H1 (cell line): ENCODE data around the gene BHMT. TPM values are rescaled to one million over a fixed set of nuclear protein-coding genes. Genes with fewer than 3 reads are reported as not detected.
A peak's percentile ranks its signal among the peaks of the same experiment; 100 is the strongest.

Experiments
- CTCF ChIA-PET: fragments of 300-600 bp; sonication (Branson Sonifier 250); formaldehyde crosslinking; loops from one replicate; lab custom pipeline; 2021; ENCODE audit not compliant: partially characterized antibody; lab: Charles Lee
- POLR2A ChIA-PET: fragments of 300-600 bp; sonication (Branson Sonifier 250); formaldehyde crosslinking; loops from one replicate; lab custom pipeline; 2021; ENCODE audit warnings: inconsistent platforms; ENCODE audit not compliant: partially characterized antibody; lab: Charles Lee
- DNase-seq, 2 experiments: peaks; one replicate each; pipeline versions ENCODE4 v3.0.0 to v3.0.0-alpha.2; 2010 to 2022; ENCODE audit warnings: low spot score in 2 of 2, low read depth in 1 of 2, mixed read lengths in 1 of 2
- FAIRE-seq: peaks from 2 replicates; lab custom pipeline; 2011; peaks lifted over from hg19 to GRCh38; lab: Jason Lieb, UNC
- H2AFZ ChIP-seq: 2 replicates; pipeline ENCODE4 v1.8.1; 2012; ENCODE audit warnings: low read length, inconsistent platforms
- H2AK5ac ChIP-seq: 2 replicates; pipeline ENCODE4 v1.6.1; 2013; ENCODE audit warnings: low read depth, low read length
- H2BK120ac ChIP-seq: replicated peaks from 2 replicates; pipeline ENCODE3; 2013; ENCODE audit warnings: low read depth, low read length, inconsistent platforms
- H2BK12ac ChIP-seq: 2 replicates; pipeline ENCODE4 v1.6.1; 2013; ENCODE audit warnings: low read depth, low read length
- H2BK15ac ChIP-seq: 2 replicates; pipeline ENCODE4 v1.6.1; 2013; ENCODE audit warnings: low read length
- H2BK20ac ChIP-seq: 2 replicates; pipeline ENCODE4 v1.6.1; 2013; ENCODE audit warnings: low read length
- H2BK5ac ChIP-seq: 2 replicates; pipeline ENCODE4 v1.6.1; 2013; ENCODE audit warnings: low read depth, low read length
- H3K14ac ChIP-seq: 2 replicates; pipeline ENCODE4 v1.6.1; 2013; ENCODE audit warnings: inconsistent platforms; ENCODE audit not compliant: insufficient read length
- H3K18ac ChIP-seq: 2 replicates; pipeline ENCODE4 v1.6.1; 2013; ENCODE audit warnings: low read length; ENCODE audit errors: extremely low read depth
- H3K23ac ChIP-seq: 2 replicates; pipeline ENCODE4 v1.6.1; 2013; ENCODE audit warnings: inconsistent platforms; ENCODE audit not compliant: insufficient read length
- H3K23me2 ChIP-seq: 2 replicates; pipeline ENCODE4 v1.6.1; 2013; ENCODE audit warnings: low read depth, low read length
- H3K27ac ChIP-seq: 2 replicates; pipeline ENCODE4 v1.6.1; 2011; ENCODE audit warnings: low read depth, low read length, inconsistent platforms
- H3K27me3 ChIP-seq, 4 experiments: replicated peaks in 1 of 4; 1 replicate in 1 of 4; 2 replicates in 3 of 4; pipeline versions ENCODE4 v1.6.1 to v1.8.1; 2011 to 2013; ENCODE audit warnings: low read length in 3 of 4, mild to moderate bottlenecking in 3 of 4, inconsistent platforms in 2 of 4, mixed read lengths in 2 of 4, moderate library complexity in 1 of 4; ENCODE audit not compliant: control insufficient read depth in 3 of 4, insufficient read depth in 3 of 4; ENCODE audit errors: extremely low read depth in 1 of 4
- H3K36me3 ChIP-seq, 4 experiments: 2 replicates each; pipeline versions ENCODE4 v1.6.1 to v1.8.1; 2011 to 2013; ENCODE audit warnings: mild to moderate bottlenecking in 4 of 4, low read length in 3 of 4, moderate library complexity in 2 of 4, control low read depth in 1 of 4, inconsistent platforms in 1 of 4; ENCODE audit not compliant: insufficient read depth in 4 of 4, control insufficient read depth in 2 of 4
- H3K4ac ChIP-seq: replicated peaks from 2 replicates; pipeline ENCODE3; 2013; ENCODE audit warnings: low read length, low read depth, mixed read lengths, inconsistent platforms; ENCODE audit not compliant: insufficient read length
- H3K4me1 ChIP-seq, 4 experiments: replicated peaks in 1 of 4; 1 replicate in 1 of 4; 2 replicates in 3 of 4; pipeline versions ENCODE4 v1.6.1 to v1.8.1; 2011 to 2013; ENCODE audit warnings: low read length in 3 of 4, inconsistent platforms in 2 of 4, mixed read lengths in 1 of 4; ENCODE audit not compliant: insufficient read depth in 4 of 4, control insufficient read depth in 3 of 4
- H3K4me2 ChIP-seq, 2 experiments: 2 replicates each; pipeline versions ENCODE4 v1.6.1 to v1.8.1; 2011 to 2013; ENCODE audit warnings: low read depth in 2 of 2, low read length in 2 of 2, control low read depth in 1 of 2, inconsistent platforms in 1 of 2, mild to moderate bottlenecking in 1 of 2; ENCODE audit not compliant: insufficient read depth in 1 of 2
- H3K4me3 ChIP-seq, 4 experiments: fragments of 200-600, 300-600 bp in 1 of 4; sonication (generic), shearing (Covaris generic), sonication (Bioruptor Twin) in 1 of 4; 2 replicates each; pipeline versions ENCODE4 v1.5.1 to v1.8.1; 2011 to 2016; ENCODE audit warnings: low read length in 4 of 4, low read depth in 3 of 4, control low read depth in 2 of 4, inconsistent platforms in 2 of 4, mild to moderate bottlenecking in 2 of 4, mixed read lengths in 1 of 4, moderate library complexity in 1 of 4; ENCODE audit not compliant: insufficient read depth in 2 of 4; ENCODE audit errors: extremely low read depth in 1 of 4
- H3K56ac ChIP-seq: replicated peaks from 2 replicates; pipeline ENCODE3; 2013; ENCODE audit warnings: low read depth, mild to moderate bottlenecking, mixed read lengths, low read length, inconsistent platforms; ENCODE audit not compliant: insufficient read length
- H3K79me1 ChIP-seq: 2 replicates; pipeline ENCODE4 v1.6.1; 2013; ENCODE audit warnings: low read depth, low read length, control low read depth
- H3K79me2 ChIP-seq, 2 experiments: 2 replicates each; pipeline versions ENCODE4 v1.6.1 to v1.8.1; 2012 to 2013; ENCODE audit warnings: low read length in 2 of 2, mild to moderate bottlenecking in 2 of 2, inconsistent platforms in 1 of 2; ENCODE audit not compliant: insufficient read depth in 2 of 2, control insufficient read depth in 1 of 2
- H3K9ac ChIP-seq, 4 experiments: replicated peaks in 1 of 4; 1 replicate in 1 of 4; 2 replicates in 3 of 4; pipeline versions ENCODE4 v1.6.1 to v1.8.1; 2011 to 2013; ENCODE audit warnings: low read depth in 3 of 4, low read length in 3 of 4, control low read depth in 2 of 4, mild to moderate bottlenecking in 2 of 4, moderate library complexity in 2 of 4, inconsistent platforms in 1 of 4; ENCODE audit errors: extremely low read depth in 1 of 4
- H3K9me3 ChIP-seq, 2 experiments: 2 replicates each; pipeline versions ENCODE4 v1.6.1 to v1.8.1; 2012 to 2013; ENCODE audit warnings: mild to moderate bottlenecking in 2 of 2, moderate library complexity in 2 of 2, control low read depth in 1 of 2, inconsistent platforms in 1 of 2, low read depth in 1 of 2, low read length in 1 of 2, mixed read lengths in 1 of 2; ENCODE audit not compliant: insufficient read depth in 2 of 2
- H4K20me1 ChIP-seq, 2 experiments: replicated peaks in 1 of 2; 2 replicates each; pipeline versions ENCODE3 to v1.8.1; 2011 to 2013; ENCODE audit warnings: inconsistent platforms in 2 of 2, low read length in 2 of 2, mild to moderate bottlenecking in 1 of 2; ENCODE audit not compliant: insufficient read depth in 2 of 2, control insufficient read depth in 1 of 2
- H4K5ac ChIP-seq: 2 replicates; pipeline ENCODE4 v1.6.1; 2013; ENCODE audit warnings: low read length, low read depth, mixed read lengths, inconsistent platforms; ENCODE audit not compliant: insufficient read length
- H4K8ac ChIP-seq: 2 replicates; pipeline ENCODE4 v1.8.0; 2013; ENCODE audit warnings: mild to moderate bottlenecking, moderate library complexity, low read length, inconsistent platforms; ENCODE audit not compliant: insufficient read depth; ENCODE audit errors: extremely low read depth
- H4K91ac ChIP-seq: replicated peaks from 2 replicates; pipeline ENCODE3; 2013; ENCODE audit warnings: low read length, mixed read lengths, inconsistent platforms; ENCODE audit not compliant: insufficient read length
- CTCF ChIP-seq, 3 experiments: IDR thresholded peaks; 1 replicate in 2 of 3; 2 replicates in 1 of 3; pipeline versions ENCODE4 v1.5.1 to v1.6.1; 2011; ENCODE audit warnings: low read length in 3 of 3, mild to moderate bottlenecking in 3 of 3, inconsistent platforms in 2 of 3, low read depth in 1 of 3, moderate library complexity in 1 of 3; ENCODE audit not compliant: insufficient read depth in 1 of 3; ENCODE audit errors: control extremely low read depth in 1 of 3
- E2F6 ChIP-seq: IDR thresholded peaks from 2 replicates; pipeline ENCODE4 v1.6.1; 2012; ENCODE audit warnings: inconsistent platforms
- KDM4A ChIP-seq: IDR thresholded peaks from one replicate; pipeline ENCODE4 v1.7.1; 2012; ENCODE audit warnings: low read depth, mild to moderate bottlenecking, moderate library complexity, low read length, inconsistent platforms; ENCODE audit not compliant: severe bottlenecking
- RBBP5 ChIP-seq: IDR thresholded peaks from 2 replicates; pipeline ENCODE4 v1.7.1; 2012; ENCODE audit warnings: low read depth, mild to moderate bottlenecking, inconsistent platforms, low read length, moderate library complexity, borderline replicate concordance
- SIRT6 ChIP-seq: IDR thresholded peaks from one replicate; pipeline ENCODE4 v1.7.1; 2012; ENCODE audit warnings: low read length, inconsistent platforms
- SUZ12 ChIP-seq: fragments of 200-600 bp; sonication (generic); IDR thresholded peaks from 2 replicates; pipeline ENCODE4 v1.6.1; 2012; ENCODE audit warnings: mild to moderate bottlenecking, inconsistent platforms, low read length, moderate library complexity, mixed read lengths
- WGBS, 2 experiments: shearing (Covaris generic) in 1 of 2; methylation state at CpG; one replicate each; pipeline versions ENCODE4 v1.1.6 to v1.1.7; 2013 to 2015; ENCODE audit warnings: low lambda C conversion rate in 2 of 2, mixed read lengths in 2 of 2, inconsistent platforms in 1 of 2, low coverage in 1 of 2, missing lambda C conversion rate in 1 of 2; ENCODE audit not compliant: insufficient replicate concordance in 2 of 2, insufficient coverage in 1 of 2, insufficient read length in 1 of 2; ENCODE audit errors: extremely low coverage in 1 of 2, missing lambda C conversion rate in 1 of 2; 5-methylcytosine and 5-hydroxymethylcytosine counted together
- polyA plus RNA-seq, 7 experiments: library from polyadenylated mRNA; depleted of rRNA in 3 of 7; stranded (reverse) in 5 of 7; unstranded in 2 of 7; fragments of >200 nt in 5 of 7; fragments of 200-250 nt in 2 of 7; gene quantifications; 1 replicate in 5 of 7; 2 replicates in 1 of 7; 4 replicates in 1 of 7; pipeline versions ENCODE4 v1.2.1 to v1.2.3, GENCODE V29; 2011 to 2013; ENCODE audit warnings: missing spikeins in 2 of 7, mixed read lengths in 2 of 7
- total RNA-seq: library from RNA; stranded (reverse); fragmentation: NEBNext Ultra II Directional; extraction: Animal tissue kit (Norgen Biotek cat#: 25700); gene quantifications from 2 replicates; pipeline ENCODE4 v1.2.1, GENCODE V29; 2021
- TF ChIP-seq, protein P1 (sequence below): IDR thresholded peaks from 2 replicates; pipeline ENCODE4 v1.6.1; 2011; ENCODE audit warnings: low read depth, mild to moderate bottlenecking, low read length; ENCODE audit not compliant: insufficient read depth

The BHMT gene
- total and polyA plus RNA-seq, 2 of the 8 experiments (the other 6 are each of a cell fraction or from before 2014, with no cell fraction given), result 0.54 to 1.6 TPM

GRCh38 chr5:79111960-79112702 is 522 bp downstream of the BHMT start:
- WGBS, 2 experiments, result 8% methylated on average over 39 of the region's 39 CpGs; no CpG with 5 or more reads in 1 of the 2 experiments
- no peak overlapping the region for H3K23ac ChIP-seq
- H3K9me3 ChIP-seq, result no peaks in the 10 kb centered on the region
- H3K27me3 ChIP-seq, result peaks cover 15 to 27% (median 22%) of the 10 kb centered on the region in 4 experiments
- H3K27ac ChIP-seq, result no peak overlapping the region
- H3K79me1 ChIP-seq, result no peaks in the 10 kb centered on the region
- H4K8ac ChIP-seq, result no peak overlapping the region
- H3K36me3 ChIP-seq, result no peaks in the 10 kb centered on the region
- ChIA-PET POLR2A (no interaction called here), CTCF (interaction anchor here (0.6 to 1.5 kb wide), 5 partner anchors 21 to 102 kb away, joined by 3 to 4 read pairs (median 3); no protein-coding TSS in a partner anchor)
- H2AFZ ChIP-seq, result peak overlapping the region; percentile 60
- no peak overlapping the region for H2BK20ac ChIP-seq
- H2BK120ac ChIP-seq, result no peak overlapping the region
- no peak overlapping the region for H3K14ac ChIP-seq
- H4K5ac ChIP-seq, result no peak overlapping the region
- H3K4me2 ChIP-seq, result peak overlapping the region; percentile 84 to 93
- no peak overlapping the region for H2BK12ac ChIP-seq
- peak overlapping the region; percentile 50 to 73 (median 60) for H3K4me3 ChIP-seq
- DNase-seq (peak in 1 of 2 experiments; percentile 80), FAIRE-seq (no peak)
- H3K4ac ChIP-seq, result no peak overlapping the region
- peak overlapping the region in 2 of 4 experiments; percentile 14 to 20; a peak in 2 of 7 replicates for H3K9ac ChIP-seq
- H4K91ac ChIP-seq, result no peak overlapping the region
- peaks cover 0 to 3% of the 10 kb centered on the region in 2 experiments for H4K20me1 ChIP-seq
- no peaks in the 10 kb centered on the region for H3K4me1 ChIP-seq
- H2AK5ac ChIP-seq, result no peak overlapping the region
- no peak overlapping the region for H3K56ac ChIP-seq
- no peaks in the 10 kb centered on the region for H3K79me2 ChIP-seq
- peaks cover 11% of the 10 kb centered on the region; the same call in 1 of the 2 replicates for H3K23me2 ChIP-seq
- no peak overlapping the region for H3K18ac ChIP-seq
- no peak overlapping the region for H2BK15ac ChIP-seq
- no peak overlapping the region for H2BK5ac ChIP-seq
- TF ChIP-seq KDM4A, result peak; percentile 89
- peak in 2 of 3 experiments; percentile 2 to 3; a peak in 2 of 4 replicates for TF ChIP-seq CTCF (IDR thresholded peaks at IDR 0.05; ENCODE audit: control extremely low read depth in 1 of 3, insufficient read depth in 1 of 3, low read depth in 1 of 3, low read length in 3 of 3)
- peak; percentile 71; the same call in 1 of the 2 replicates for TF ChIP-seq SUZ12
- TF ChIP-seq RBBP5, result 0 out of 2 replicates have a peak, but pooled peaks have one; percentile 23
- TF ChIP-seq E2F6, result peak; percentile 66; the same call in 1 of the 2 replicates
- TF ChIP-seq, protein P1, sequence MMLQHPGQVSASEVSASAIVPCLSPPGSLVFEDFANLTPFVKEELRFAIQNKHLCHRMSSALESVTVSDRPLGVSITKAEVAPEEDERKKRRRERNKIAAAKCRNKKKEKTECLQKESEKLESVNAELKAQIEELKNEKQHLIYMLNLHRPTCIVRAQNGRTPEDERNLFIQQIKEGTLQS, result no peak
- no peak for TF ChIP-seq SIRT6
